HepG2 (cell line): ENCODE measurements around the gene MEF2D. TPM values are rescaled to one million over a fixed set of nuclear protein-coding genes. Genes with fewer than 3 reads are reported as not detected.
A peak's percentile ranks its signal among the peaks of the same experiment; 100 is the strongest.

Experiments used
- AGO1 ChIP-seq: fragments of 200-400 bp; formaldehyde crosslinking; IDR thresholded peaks from 2 replicates; pipeline ENCODE4 v1.6.1; 2017; ENCODE audit warnings: mild to moderate bottlenecking, low read depth, low read length, moderate library complexity; ENCODE audit not compliant: poor library complexity, severe bottlenecking
- AKAP8 ChIP-seq: sonication (generic); formaldehyde crosslinking; IDR thresholded peaks from 2 replicates; pipeline ENCODE4 v1.5.1; 2020; ENCODE audit warnings: mild to moderate bottlenecking, missing genetic modification reagents
- BORCS8-MEF2B ChIP-seq: sonication (generic); formaldehyde crosslinking; IDR thresholded peaks from 2 replicates; pipeline ENCODE4 v1.8.0; 2022; ENCODE audit warnings: mild to moderate bottlenecking, missing genetic modification reagents
- CHCHD3 ChIP-seq: sonication (generic); formaldehyde crosslinking; IDR thresholded peaks from 2 replicates; pipeline ENCODE4 v1.8.0; 2022; ENCODE audit warnings: mild to moderate bottlenecking, missing genetic modification reagents, moderate library complexity
- ERF ChIP-seq: IDR thresholded peaks from 2 replicates; pipeline ENCODE4 v1.6.1; 2018; ENCODE audit warnings: missing biosample characterization, missing genetic modification reagents
- HINFP ChIP-seq: sonication (generic); formaldehyde crosslinking; IDR thresholded peaks from 2 replicates; pipeline ENCODE4 v1.4.0; 2020; ENCODE audit warnings: low read depth, mild to moderate bottlenecking, missing genetic modification reagents
- KLF9 ChIP-seq: IDR thresholded peaks from 2 replicates; pipeline ENCODE4 v1.6.1; 2016; ENCODE audit warnings: low read depth
- SP1 ChIP-seq, 2 experiments: fragments of 450-650 bp in 1 of 2; sonication (generic) in 1 of 2; formaldehyde crosslinking in 1 of 2; IDR thresholded peaks; 2 replicates each; pipeline versions ENCODE4 v1.4.0 to v1.6.1; 2016 to 2020; ENCODE audit warnings: missing genetic modification reagents in 1 of 2
- TAF1 ChIP-seq: sonication (generic); formaldehyde crosslinking; IDR thresholded peaks from 2 replicates; pipeline ENCODE4 v1.4.0; 2020; ENCODE audit warnings: missing genetic modification reagents
- WIZ ChIP-seq: sonication (generic); formaldehyde crosslinking; IDR thresholded peaks from 2 replicates; pipeline ENCODE4 v1.5.1; 2020; ENCODE audit warnings: mild to moderate bottlenecking, missing genetic modification reagents
- ZKSCAN8 ChIP-seq: IDR thresholded peaks from 2 replicates; pipeline ENCODE4 v1.6.1; 2016; ENCODE audit warnings: borderline replicate concordance, missing genetic modification reagents, missing compliant biosample characterization
- ZMAT3 ChIP-seq: sonication (generic); formaldehyde crosslinking; conservative IDR thresholded peaks from 2 replicates; pipeline ENCODE4 v1.7.0; 2021; ENCODE audit warnings: missing genetic modification reagents
- ZNF207 ChIP-seq: fragments of 450-650 bp; IDR thresholded peaks from 2 replicates; pipeline ENCODE4 v1.6.1; 2016; ENCODE audit warnings: antibody characterized with exemption, borderline replicate concordance
- ZNF224 ChIP-seq: sonication (generic); formaldehyde crosslinking; IDR thresholded peaks from 2 replicates; pipeline ENCODE4 v1.5.0; 2020; ENCODE audit warnings: mild to moderate bottlenecking, missing genetic modification reagents
- ZNF556 ChIP-seq: sonication (generic); formaldehyde crosslinking; IDR thresholded peaks from 2 replicates; pipeline ENCODE4 v1.4.0; 2020; ENCODE audit warnings: mild to moderate bottlenecking, missing genetic modification reagents, borderline replicate concordance
- ZNF674 ChIP-seq: sonication (generic); formaldehyde crosslinking; IDR thresholded peaks from 2 replicates; pipeline ENCODE4 v1.5.0; 2020; ENCODE audit warnings: low read depth, mild to moderate bottlenecking, missing genetic modification reagents
- ZNF709 ChIP-seq: sonication (generic); formaldehyde crosslinking; IDR thresholded peaks from 2 replicates; pipeline ENCODE4 v1.5.0; 2020; ENCODE audit warnings: mild to moderate bottlenecking, missing genetic modification reagents
- polyA plus RNA-seq, 8 experiments: library from polyadenylated mRNA; depleted of rRNA in 3 of 8; stranded (reverse) in 7 of 8; unstranded in 1 of 8; fragments of >200 nt; fragmentation: Illumina TruSeq in 4 of 8; extraction: Trizol in 4 of 8; gene quantifications; 2 replicates each; pipeline versions ENCODE4 v1.2.1 to v1.2.3, GENCODE V29; 2011 to 2016; ENCODE audit warnings: low read depth in 4 of 8, missing spikeins in 1 of 8, mixed read lengths in 1 of 8; ENCODE audit not compliant: insufficient read depth in 1 of 8
- total RNA-seq, 5 experiments: library from RNA; depleted of rRNA; stranded (reverse); fragments of >200 nt; fragmentation: Illumina TruSeq; extraction: Trizol; gene quantifications; 2 replicates each; pipeline ENCODE4 v1.2.3, GENCODE V29; 2016; ENCODE audit warnings: low read depth in 1 of 5
- TF ChIP-seq, protein P1 (sequence below), 2 experiments: fragments of 450-650 bp in 1 of 2; sonication (generic) in 1 of 2; formaldehyde crosslinking in 1 of 2; IDR thresholded peaks; 2 replicates each; pipeline versions ENCODE4 v1.6.1 to v1.8.0; 2016 to 2022; ENCODE audit warnings: antibody characterized with exemption in 1 of 2, mild to moderate bottlenecking in 1 of 2, missing genetic modification reagents in 1 of 2

The MEF2D gene
- total and polyA plus RNA-seq, 2 of the 13 experiments (the other 11 are each of a cell fraction or from before 2014, with no cell fraction given): 1.6 to 3.9 TPM

GRCh38 chr1:156456625-156457465 lies 43.7 kb downstream of the MEF2D start (continued):
- TF ChIP-seq AKAP8 (CRISPR knock-in tag) (no peak; the same call in 1 of the 2 replicates), ZMAT3 (CRISPR knock-in tag) (peak; percentile 86; the same call in 1 of the 2 replicates), HINFP (no peak), ZNF224 (CRISPR knock-in tag) (no peak; the same call in none of the 2 replicates), ZNF709 (CRISPR knock-in tag) (peak; percentile 89), ZNF556 (0 out of 2 replicates have a peak, but pooled peaks have one; percentile 31), TAF1 (peak; percentile 73), AGO1 (no peak), SP1 (IDR thresholded peaks at IDR 0.05) (no peak), SP1 (CRISPR knock-in tag; IDR thresholded peaks at IDR 0.05) (peak; percentile 81), ERF (peak; percentile 74), ZNF674 (CRISPR knock-in tag) (0 out of 2 replicates have a peak, but pooled peaks have one; percentile 30), ZNF207 (no peak), ZKSCAN8 (CRISPR knock-in tag) (peak; percentile 18; the same call in 1 of the 2 replicates), BORCS8-MEF2B (no peak; the same call in 1 of the 2 replicates), CHCHD3 (CRISPR knock-in tag) (no peak), KLF9 (CRISPR knock-in tag) (no peak; the same call in 1 of the 2 replicates), WIZ (CRISPR knock-in tag) (no peak)
- TF ChIP-seq, protein P1, sequence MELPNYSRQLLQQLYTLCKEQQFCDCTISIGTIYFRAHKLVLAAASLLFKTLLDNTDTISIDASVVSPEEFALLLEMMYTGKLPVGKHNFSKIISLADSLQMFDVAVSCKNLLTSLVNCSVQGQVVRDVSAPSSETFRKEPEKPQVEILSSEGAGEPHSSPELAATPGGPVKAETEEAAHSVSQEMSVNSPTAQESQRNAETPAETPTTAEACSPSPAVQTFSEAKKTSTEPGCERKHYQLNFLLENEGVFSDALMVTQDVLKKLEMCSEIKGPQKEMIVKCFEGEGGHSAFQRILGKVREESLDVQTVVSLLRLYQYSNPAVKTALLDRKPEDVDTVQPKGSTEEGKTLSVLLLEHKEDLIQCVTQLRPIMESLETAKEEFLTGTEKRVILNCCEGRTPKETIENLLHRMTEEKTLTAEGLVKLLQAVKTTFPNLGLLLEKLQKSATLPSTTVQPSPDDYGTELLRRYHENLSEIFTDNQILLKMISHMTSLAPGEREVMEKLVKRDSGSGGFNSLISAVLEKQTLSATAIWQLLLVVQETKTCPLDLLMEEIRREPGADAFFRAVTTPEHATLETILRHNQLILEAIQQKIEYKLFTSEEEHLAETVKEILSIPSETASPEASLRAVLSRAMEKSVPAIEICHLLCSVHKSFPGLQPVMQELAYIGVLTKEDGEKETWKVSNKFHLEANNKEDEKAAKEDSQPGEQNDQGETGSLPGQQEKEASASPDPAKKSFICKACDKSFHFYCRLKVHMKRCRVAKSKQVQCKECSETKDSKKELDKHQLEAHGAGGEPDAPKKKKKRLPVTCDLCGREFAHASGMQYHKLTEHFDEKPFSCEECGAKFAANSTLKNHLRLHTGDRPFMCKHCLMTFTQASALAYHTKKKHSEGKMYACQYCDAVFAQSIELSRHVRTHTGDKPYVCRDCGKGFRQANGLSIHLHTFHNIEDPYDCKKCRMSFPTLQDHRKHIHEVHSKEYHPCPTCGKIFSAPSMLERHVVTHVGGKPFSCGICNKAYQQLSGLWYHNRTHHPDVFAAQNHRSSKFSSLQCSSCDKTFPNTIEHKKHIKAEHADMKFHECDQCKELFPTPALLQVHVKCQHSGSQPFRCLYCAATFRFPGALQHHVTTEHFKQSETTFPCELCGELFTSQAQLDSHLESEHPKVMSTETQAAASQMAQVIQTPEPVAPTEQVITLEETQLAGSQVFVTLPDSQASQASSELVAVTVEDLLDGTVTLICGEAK (IDR thresholded peaks at IDR 0.05): no peak
- TF ChIP-seq, protein P1 (CRISPR knock-in tag; IDR thresholded peaks at IDR 0.05): 0 out of 2 replicates have a peak, but pooled peaks have one; percentile 36
